DOHH2 (cell line): ENCODE data around the gene GK.

Source experiments
- H3F3A ChIP-seq: fragments of 200-600 bp; sonication (generic), shearing (Covaris generic); 2 replicates; pipeline ENCODE4 v1.6.0; 2016; ENCODE audit warnings: antibody characterized with exemption, mild to moderate bottlenecking; ENCODE audit not compliant: control insufficient read depth, insufficient read depth
- H3K27ac ChIP-seq: fragments of 200-600 bp; sonication (generic); 2 replicates; pipeline ENCODE4 v1.5.1; 2014; ENCODE audit warnings: low read depth, mild to moderate bottlenecking, low read length, moderate library complexity
- H3K27me3 ChIP-seq: fragments of 200-600 bp; sonication (generic); 2 replicates; pipeline ENCODE4 v1.6.1; 2014; ENCODE audit warnings: mild to moderate bottlenecking, low read length, mixed read lengths; ENCODE audit not compliant: control insufficient read depth
- H3K36me3 ChIP-seq: fragments of 200-600 bp; sonication (generic); 2 replicates; pipeline ENCODE4 v1.6.1; 2014; ENCODE audit warnings: mild to moderate bottlenecking, low read length, moderate library complexity, mixed read lengths; ENCODE audit not compliant: control insufficient read depth
- H3K4me1 ChIP-seq: fragments of 200-600 bp; sonication (generic); 2 replicates; pipeline ENCODE4 v1.6.1; 2014; ENCODE audit warnings: mild to moderate bottlenecking, low read length, mixed read lengths; ENCODE audit not compliant: control insufficient read depth
- H3K4me2 ChIP-seq: fragments of 200-600 bp; sonication (generic); 2 replicates; pipeline ENCODE4 v1.6.0; 2014; ENCODE audit warnings: mild to moderate bottlenecking, low read length, moderate library complexity
- H3K4me3 ChIP-seq: fragments of 200-600 bp; sonication (generic); 2 replicates; pipeline ENCODE4 v1.5.1; 2014; ENCODE audit warnings: mild to moderate bottlenecking, low read length, mixed read lengths
- H3K79me2 ChIP-seq: fragments of 200-600 bp; sonication (generic); 2 replicates; pipeline ENCODE4 v1.6.1; 2014; ENCODE audit warnings: mild to moderate bottlenecking, low read length, mixed read lengths; ENCODE audit not compliant: control insufficient read depth
- H3K9me2 ChIP-seq: fragments of 200-600 bp; sonication (generic); replicated peaks from 2 replicates; pipeline ENCODE4 v1.6.1; 2014; ENCODE audit warnings: mild to moderate bottlenecking, low read length, mixed read lengths; ENCODE audit not compliant: control insufficient read depth
- H3K9me3 ChIP-seq: fragments of 200-600 bp; sonication (generic); 2 replicates; pipeline ENCODE4 v1.6.1; 2014; ENCODE audit warnings: antibody characterized with exemption, low read length, mixed read lengths; ENCODE audit not compliant: control insufficient read depth, insufficient read depth
- H4K20me1 ChIP-seq: fragments of 200-600 bp; sonication (generic); 2 replicates; pipeline ENCODE4 v1.6.0; 2014; ENCODE audit warnings: low read depth, mild to moderate bottlenecking, antibody characterized with exemption, low read length, moderate library complexity; ENCODE audit not compliant: control insufficient read depth, insufficient read depth
- EZH2phosphoT487 ChIP-seq: fragments of 200-600 bp; sonication (generic); IDR thresholded peaks from 2 replicates; pipeline ENCODE4 v1.6.1; 2017; ENCODE audit warnings: borderline replicate concordance, mild to moderate bottlenecking, antibody characterized with exemption, low read length, moderate library complexity, mixed read lengths
- TF ChIP-seq, protein P1 (sequence below): fragments of 200-600 bp; sonication (generic); IDR thresholded peaks from one replicate; pipeline ENCODE4 v1.5.1; 2014; ENCODE audit warnings: antibody characterized with exemption, mild to moderate bottlenecking, low read depth, low read length; ENCODE audit not compliant: poor library complexity, severe bottlenecking

The GK gene

DNA sequence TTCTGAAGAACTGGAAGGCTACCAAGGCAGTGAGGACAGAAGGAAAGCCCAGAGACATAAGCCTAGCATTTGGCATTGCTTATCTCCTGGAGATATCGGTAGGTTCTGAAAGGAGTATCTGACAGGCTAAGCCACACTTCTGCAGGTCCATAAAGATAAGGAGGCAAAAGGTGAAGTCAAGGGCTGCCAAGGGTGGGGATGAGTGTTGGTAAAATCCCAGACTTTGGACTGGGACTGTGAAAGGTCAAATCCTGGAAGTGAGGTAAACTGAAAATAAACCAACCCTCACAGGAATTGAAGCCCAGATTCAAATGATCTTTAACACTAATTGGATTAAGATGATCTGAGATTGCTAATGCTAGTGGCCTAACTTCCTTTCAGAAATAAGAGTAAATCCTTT, 27.4 kb downstream of the GK start:
- Histone ChIP-seq H3K27me3 (no peaks in the 10 kb centered on the region), H3K4me1 (no peaks in the 10 kb centered on the region), H3K9me3 (no peaks in the 10 kb centered on the region), H3F3A (no peaks in the 10 kb centered on the region), H4K20me1 (no peaks in the 10 kb centered on the region), H3K79me2 (no peaks in the 10 kb centered on the region), H3K27ac (no peak overlapping the region), H3K36me3 (no peaks in the 10 kb centered on the region), H3K9me2 (no peaks in the 10 kb centered on the region), H3K4me3 (no peak overlapping the region), H3K4me2 (no peak overlapping the region)
- TF ChIP-seq, protein P1, sequence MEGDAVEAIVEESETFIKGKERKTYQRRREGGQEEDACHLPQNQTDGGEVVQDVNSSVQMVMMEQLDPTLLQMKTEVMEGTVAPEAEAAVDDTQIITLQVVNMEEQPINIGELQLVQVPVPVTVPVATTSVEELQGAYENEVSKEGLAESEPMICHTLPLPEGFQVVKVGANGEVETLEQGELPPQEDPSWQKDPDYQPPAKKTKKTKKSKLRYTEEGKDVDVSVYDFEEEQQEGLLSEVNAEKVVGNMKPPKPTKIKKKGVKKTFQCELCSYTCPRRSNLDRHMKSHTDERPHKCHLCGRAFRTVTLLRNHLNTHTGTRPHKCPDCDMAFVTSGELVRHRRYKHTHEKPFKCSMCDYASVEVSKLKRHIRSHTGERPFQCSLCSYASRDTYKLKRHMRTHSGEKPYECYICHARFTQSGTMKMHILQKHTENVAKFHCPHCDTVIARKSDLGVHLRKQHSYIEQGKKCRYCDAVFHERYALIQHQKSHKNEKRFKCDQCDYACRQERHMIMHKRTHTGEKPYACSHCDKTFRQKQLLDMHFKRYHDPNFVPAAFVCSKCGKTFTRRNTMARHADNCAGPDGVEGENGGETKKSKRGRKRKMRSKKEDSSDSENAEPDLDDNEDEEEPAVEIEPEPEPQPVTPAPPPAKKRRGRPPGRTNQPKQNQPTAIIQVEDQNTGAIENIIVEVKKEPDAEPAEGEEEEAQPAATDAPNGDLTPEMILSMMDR, result no peak
- no peak for TF ChIP-seq EZH2phosphoT487

DNA sequence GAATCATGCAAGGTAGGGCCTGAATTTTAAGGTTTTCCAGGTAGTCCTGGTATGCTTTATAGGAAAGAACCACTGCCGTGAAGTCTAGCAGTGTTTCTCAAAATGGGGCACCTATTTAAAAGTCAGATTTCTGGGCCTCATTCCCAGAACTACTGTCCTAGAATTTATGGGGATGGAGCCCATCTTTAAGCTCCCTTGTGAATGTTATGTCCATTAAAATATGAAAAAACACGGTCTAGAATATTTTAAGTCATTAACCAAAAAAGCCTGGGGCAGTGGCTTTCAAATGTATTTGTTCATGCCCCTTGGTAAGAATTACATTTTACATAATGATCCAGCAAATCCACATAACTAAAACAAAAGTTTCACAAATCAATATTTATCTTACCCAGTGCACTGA, 35.4 kb downstream of the GK start:
- Histone ChIP-seq H3K4me3 (no peak overlapping the region), H4K20me1 (no peaks in the 10 kb centered on the region), H3K36me3 (no peaks in the 10 kb centered on the region), H3K9me2 (no peaks in the 10 kb centered on the region), H3K4me1 (no peaks in the 10 kb centered on the region), H3K4me2 (no peak overlapping the region), H3K27ac (no peak overlapping the region), H3K9me3 (no peaks in the 10 kb centered on the region), H3K27me3 (no peaks in the 10 kb centered on the region), H3K79me2 (no peaks in the 10 kb centered on the region), H3F3A (no peaks in the 10 kb centered on the region)
- TF ChIP-seq EZH2phosphoT487, result no peak
- TF ChIP-seq, protein P1, result no peak

DNA sequence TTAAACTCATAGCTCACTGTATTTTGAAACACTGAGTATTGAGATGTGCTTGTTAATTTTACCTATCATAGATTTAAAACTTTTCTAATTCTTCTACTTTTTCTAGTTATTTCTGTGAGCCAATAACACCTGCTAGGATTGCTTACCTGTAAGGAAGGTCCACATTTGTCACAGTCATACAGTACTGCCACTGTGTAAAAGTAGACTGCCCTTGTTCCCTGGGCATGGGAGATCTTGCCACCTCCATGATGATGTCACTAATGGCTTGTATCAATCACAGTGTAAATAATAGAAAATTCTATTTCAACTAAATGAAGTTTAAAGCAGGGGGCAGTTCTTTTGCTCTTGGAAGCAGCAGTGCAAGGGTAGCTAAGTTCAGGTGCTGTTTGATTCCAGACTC, 35.9 kb downstream of the GK start:
- no peaks in the 10 kb centered on the region for H3K79me2 ChIP-seq
- no peaks in the 10 kb centered on the region for H4K20me1 ChIP-seq
- H3K4me2 ChIP-seq, result no peak overlapping the region
- H3K9me3 ChIP-seq, result no peaks in the 10 kb centered on the region
- H3K36me3 ChIP-seq, result no peaks in the 10 kb centered on the region
- H3K9me2 ChIP-seq, result no peaks in the 10 kb centered on the region
- H3K4me1 ChIP-seq, result no peaks in the 10 kb centered on the region
- no peak for TF ChIP-seq EZH2phosphoT487
- TF ChIP-seq, protein P1, result no peak
- no peaks in the 10 kb centered on the region for H3K27me3 ChIP-seq
- no peak overlapping the region for H3K27ac ChIP-seq
- H3F3A ChIP-seq, result no peaks in the 10 kb centered on the region
- no peak overlapping the region for H3K4me3 ChIP-seq

DNA sequence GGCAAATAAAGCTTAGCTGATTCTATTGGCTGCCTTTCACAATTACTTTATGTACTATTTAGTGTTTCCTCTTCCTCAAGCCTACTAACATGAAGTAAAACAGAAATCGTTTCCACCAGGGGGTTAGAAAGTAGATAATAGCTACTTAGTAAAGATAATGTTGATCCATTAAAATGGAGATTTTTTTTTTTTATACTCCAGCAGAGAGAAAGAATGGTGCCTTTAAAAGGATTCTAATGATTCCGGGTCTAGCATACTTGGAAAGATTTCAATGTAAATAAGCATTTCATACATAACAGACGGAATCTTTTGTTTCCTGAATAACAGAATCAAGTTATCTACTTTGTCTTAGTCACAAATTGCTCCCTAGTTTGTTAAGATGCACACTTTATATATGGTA, 37.1 kb downstream of the GK start:
- no peak for TF ChIP-seq EZH2phosphoT487
- TF ChIP-seq, protein P1, result no peak
- no peak overlapping the region for H3K4me3 ChIP-seq

More for the DNA sequence above, 37.1 kb downstream of the GK start:
- H3K27ac ChIP-seq, result no peak overlapping the region
- no peaks in the 10 kb centered on the region for H3K79me2 ChIP-seq
- H3K27me3 ChIP-seq, result no peaks in the 10 kb centered on the region
- peaks cover under 1% of the 10 kb centered on the region; the same call in 1 of the 2 replicates for H3K36me3 ChIP-seq
- H3K9me3 ChIP-seq, result no peaks in the 10 kb centered on the region
- H3F3A ChIP-seq, result no peaks in the 10 kb centered on the region
- H3K4me2 ChIP-seq, result no peak overlapping the region
- no peaks in the 10 kb centered on the region for H3K9me2 ChIP-seq
- no peaks in the 10 kb centered on the region for H4K20me1 ChIP-seq
- H3K4me1 ChIP-seq, result no peaks in the 10 kb centered on the region
